Measurements from ENCODE around the gene KDM4C. TPM values are rescaled to one million over a fixed set of nuclear protein-coding genes. Genes with fewer than 3 reads are reported as not detected.

KDM4C gene
- total and polyA plus RNA-seq, 2 of the 8 experiments (the other 6 are each of a cell fraction or from before 2014, with no cell fraction given) = 13.0 to 26.1 TPM

GRCh38 chr9:6794936-6795335 lies 37.2 kb downstream of the KDM4C start:
- H3K23me2 ChIP-seq (ENCODE audit: low read depth, low read length) = no peaks in the 10 kb centered on the region
- no peak overlapping the region for H2BK15ac ChIP-seq (ENCODE audit: low read length)
- POLR2A ChIA-PET (ENCODE audit: partially characterized antibody) = interaction anchor here (1.7 kb wide), 1 partner anchor 37 kb away, joined by 6 read pairs; the partner anchor contains the start of gene KDM4C
- no peak overlapping the region for H4K91ac ChIP-seq (replicated peaks; ENCODE audit: insufficient read length, low read length)
- H3K79me2 ChIP-seq (ENCODE audit: control insufficient read depth in 1 of 2, insufficient read depth in 2 of 2, low read length in 2 of 2) = peaks cover 0 to 23% of the 10 kb centered on the region in 2 experiments; a peak in 2 of 4 replicates
- no peak overlapping the region for H3K4me2 ChIP-seq (ENCODE audit: insufficient read depth in 1 of 2, low read depth in 2 of 2, low read length in 2 of 2)
- H4K5ac ChIP-seq (ENCODE audit: insufficient read length, low read depth, low read length) = no peak overlapping the region
- no peak overlapping the region for H3K27ac ChIP-seq (ENCODE audit: low read depth, low read length)
- WGBS, 2 experiments (ENCODE audit: extremely low coverage in 1 of 2, insufficient coverage in 1 of 2, insufficient read length in 1 of 2, insufficient replicate concordance in 2 of 2, low coverage in 1 of 2, low lambda C conversion rate in 2 of 2, missing lambda C conversion rate in 1 of 2) = 86% methylated on average over 1 of the region's 1 CpG; no CpG with 5 or more reads in 1 of the 2 experiments
- H3K79me1 ChIP-seq (ENCODE audit: low read depth, low read length) = no peaks in the 10 kb centered on the region
- H2BK12ac ChIP-seq (ENCODE audit: low read depth, low read length) = no peak overlapping the region
- H3K56ac ChIP-seq (replicated peaks; ENCODE audit: insufficient read length, low read depth, low read length) = no peak overlapping the region
- H3K27me3 ChIP-seq (replicated peaks in 1 of 4; ENCODE audit: control insufficient read depth in 3 of 4, extremely low read depth in 1 of 4, insufficient read depth in 3 of 4, low read length in 3 of 4) = no peaks in the 10 kb centered on the region
- no peak overlapping the region for H2AFZ ChIP-seq (ENCODE audit: low read length)
- H2AK5ac ChIP-seq (ENCODE audit: low read depth, low read length) = no peak overlapping the region
- no peak overlapping the region for H2BK20ac ChIP-seq (ENCODE audit: low read length)
- TF ChIP-seq EP300 (IDR thresholded peaks at IDR 0.05; ENCODE audit: borderline replicate concordance in 1 of 2, low read depth in 2 of 2, low read length in 2 of 2) (no peak), JUND (IDR thresholded peaks at IDR 0.05; ENCODE audit: low read length) (no peak), RFX5 (IDR thresholded peaks at IDR 0.05; ENCODE audit: borderline replicate concordance, low read depth, low read length) (no peak), TEAD4 (IDR thresholded peaks at IDR 0.05; ENCODE audit: low read depth, low read length) (no peak), POU5F1 (IDR thresholded peaks at IDR 0.05; ENCODE audit: low read depth, low read length) (no peak), SP1 (IDR thresholded peaks at IDR 0.05; ENCODE audit: low read depth, low read length) (no peak), POLR2AphosphoS5 (IDR thresholded peaks at IDR 0.05; ENCODE audit: low read depth, low read length) (no peak), BACH1 (IDR thresholded peaks at IDR 0.05; ENCODE audit: low read length) (no peak), ASH2L (IDR thresholded peaks at IDR 0.05; ENCODE audit: low read length) (no peak), BRCA1 (IDR thresholded peaks at IDR 0.05; ENCODE audit: low read depth, low read length) (no peak)
- H2BK5ac ChIP-seq (ENCODE audit: low read depth, low read length) = no peak overlapping the region
- H3K18ac ChIP-seq (ENCODE audit: extremely low read depth, low read length) = no peak overlapping the region
- no peak overlapping the region for H3K23ac ChIP-seq (ENCODE audit: insufficient read length)
- no peaks in the 10 kb centered on the region for H3K4me1 ChIP-seq (replicated peaks in 1 of 4; ENCODE audit: control insufficient read depth in 3 of 4, insufficient read depth in 4 of 4, low read length in 3 of 4)
- no peak overlapping the region for H3K9ac ChIP-seq (replicated peaks in 1 of 4; ENCODE audit: extremely low read depth in 1 of 4, low read depth in 3 of 4, low read length in 3 of 4)
- no peak overlapping the region for H3K4me3 ChIP-seq (ENCODE audit: extremely low read depth in 1 of 4, insufficient read depth in 2 of 4, low read depth in 3 of 4, low read length in 4 of 4)
- no peak overlapping the region for H2BK120ac ChIP-seq (replicated peaks; ENCODE audit: low read depth, low read length)
- H4K20me1 ChIP-seq (replicated peaks in 1 of 2; ENCODE audit: control insufficient read depth in 1 of 2, insufficient read depth in 2 of 2, low read length in 2 of 2) = no peaks in the 10 kb centered on the region
- peaks cover 2 to 9% of the 10 kb centered on the region in 2 experiments; a peak in 2 of 4 replicates for H3K9me3 ChIP-seq (ENCODE audit: insufficient read depth in 2 of 2, low read depth in 1 of 2, low read length in 1 of 2)
- DNase-seq (ENCODE audit: low read depth in 1 of 2, low spot score in 2 of 2) = no peak
- H3K14ac ChIP-seq (ENCODE audit: insufficient read length) = no peak overlapping the region
- H3K36me3 ChIP-seq (ENCODE audit: control insufficient read depth in 2 of 4, insufficient read depth in 4 of 4, low read length in 3 of 4) = peaks cover 0 to 12% (median 1%) of the 10 kb centered on the region in 4 experiments; a peak in 2 of 8 replicates
- no peak overlapping the region for H3K4ac ChIP-seq (replicated peaks; ENCODE audit: insufficient read length, low read depth, low read length)
- CTCF ChIA-PET (ENCODE audit: partially characterized antibody) = interaction anchor here (1.2 kb wide), 1 partner anchor 32 kb away, joined by 3 read pairs; no protein-coding TSS in a partner anchor
- FAIRE-seq = no peak
- no peak overlapping the region for H4K8ac ChIP-seq (ENCODE audit: extremely low read depth, insufficient read depth, low read length)

All from H1 (cell line).